Vagina (tissue), 2 donors: ENCODE results near the gene KRT9.

Experiments
- CTCF ChIP-seq, 3 experiments: fragments of 450-650 bp in 2 of 3; fragments of 200-600 bp in 1 of 3; sonication (generic) in 1 of 3; IDR thresholded peaks; one replicate each; pipeline ENCODE4 v1.5.1; 2017 to 2019; ENCODE audit warnings: antibody characterized with exemption in 3 of 3, mild to moderate bottlenecking in 2 of 3, moderate library complexity in 2 of 3
- POLR2A ChIP-seq, 2 donors: fragments of 450-650 bp; IDR thresholded peaks; one replicate each; pipeline ENCODE4 v1.6.1; 2017; ENCODE audit warnings: antibody characterized with exemption in 2 of 2, mild to moderate bottlenecking in 2 of 2, moderate library complexity in 2 of 2

GRCh38 chr17:41561554-41561953 is 10.3 kb downstream of the KRT9 start:
- no peak for TF ChIP-seq POLR2A (IDR thresholded peaks at IDR 0.05)
- TF ChIP-seq CTCF (IDR thresholded peaks at IDR 0.05), result no peak
